Mucosa of descending colon (tissue), 3 donors: ENCODE data around the gene BAK1. TPM values are rescaled to one million over a fixed set of nuclear protein-coding genes. Genes with fewer than 3 reads are reported as not detected.

Experiments used
- ATAC-seq: fragments of 200-7000 bp; cut with Tn5 transposase; one replicate; pipeline ENCODE4 v1.9.1; 2020; ENCODE audit warnings: mild to moderate bottlenecking, moderate library complexity
- DNase-seq, 3 donors: peaks; one replicate each; pipeline ENCODE4 v3.0.0-alpha.2; 2020
- H3K36me3 ChIP-seq: fragments of 200-600 bp; one replicate; pipeline ENCODE4 v1.8.0; 2021; ENCODE audit warnings: low read depth, mild to moderate bottlenecking
- H3K4me1 ChIP-seq: fragments of 200-600 bp; one replicate; pipeline ENCODE4 v1.8.0; 2021; ENCODE audit warnings: low read depth, mild to moderate bottlenecking
- H3K4me3 ChIP-seq: fragments of 200-600 bp; one replicate; pipeline ENCODE4 v1.8.0; 2021; ENCODE audit warnings: mild to moderate bottlenecking
- H3K9me3 ChIP-seq: fragments of 200-600 bp; one replicate; pipeline ENCODE4 v1.8.0; 2021; ENCODE audit warnings: mild to moderate bottlenecking
- intact Hi-C, 2 donors: fragments of 100-400 bp; cut with DNase I in 1 of 2; cut with micrococcal nuclease in 1 of 2; formaldehyde crosslinking; loops; one replicate each; pipeline versions ENCODE4 v1.11.0 to v1.11.1; 2022; cut with DNase I, micrococcal nuclease
- long read RNA-seq, 2 donors: library from polyadenylated mRNA; unstranded; transcript quantifications; one replicate each; pipeline ENCODE4 v2.0.0, GENCODE V29; 2019 to 2021
- total RNA-seq, 3 donors: library from RNA; stranded (reverse); fragmentation: NEBNext Ultra II Directional in 2 of 3; extraction: Animal tissue kit (Norgen Biotek cat#: 25700) in 2 of 3; gene quantifications; one replicate each; pipeline versions ENCODE4 v1.2.1 to v1.2.4, GENCODE V29; 2021 to 2023
- TF ChIP-seq, protein P1 (sequence below): fragments of 200-600 bp; IDR thresholded peaks from one replicate; pipeline ENCODE4 v1.8.0; 2022; ENCODE audit warnings: antibody characterized with exemption, mild to moderate bottlenecking
- donor health status: DM: no; HTN: no; CAD: no; lungs with moderate emphysema.
- donor health status: DM: no; HTN: no; CAD: no.
- donor health status: DM: no; HTN: yes; CAD: no.

BAK1 gene
- 10 to 100 TPM; 57.1 to 97.9 (median 90.5) TPM for total RNA-seq
- long read RNA-seq, donor 1, transcript BAK1-202 (6 exons, 2,136 nt), result major isoform, 129 of 171 reads
- long read RNA-seq, donor 1, partial matches to known transcripts, result 11 of 171 reads
- long read RNA-seq, donor 1, other reads (novel, unspliced or antisense), result 31 of 171 reads
- long read RNA-seq, donor 2, transcript BAK1-202 (6 exons, 2,136 nt), result major isoform, 96 of 125 reads
- long read RNA-seq, donor 2, partial matches to known transcripts, result 6 of 125 reads
- long read RNA-seq, donor 2, other reads (novel, unspliced or antisense), result 23 of 125 reads

DNA sequence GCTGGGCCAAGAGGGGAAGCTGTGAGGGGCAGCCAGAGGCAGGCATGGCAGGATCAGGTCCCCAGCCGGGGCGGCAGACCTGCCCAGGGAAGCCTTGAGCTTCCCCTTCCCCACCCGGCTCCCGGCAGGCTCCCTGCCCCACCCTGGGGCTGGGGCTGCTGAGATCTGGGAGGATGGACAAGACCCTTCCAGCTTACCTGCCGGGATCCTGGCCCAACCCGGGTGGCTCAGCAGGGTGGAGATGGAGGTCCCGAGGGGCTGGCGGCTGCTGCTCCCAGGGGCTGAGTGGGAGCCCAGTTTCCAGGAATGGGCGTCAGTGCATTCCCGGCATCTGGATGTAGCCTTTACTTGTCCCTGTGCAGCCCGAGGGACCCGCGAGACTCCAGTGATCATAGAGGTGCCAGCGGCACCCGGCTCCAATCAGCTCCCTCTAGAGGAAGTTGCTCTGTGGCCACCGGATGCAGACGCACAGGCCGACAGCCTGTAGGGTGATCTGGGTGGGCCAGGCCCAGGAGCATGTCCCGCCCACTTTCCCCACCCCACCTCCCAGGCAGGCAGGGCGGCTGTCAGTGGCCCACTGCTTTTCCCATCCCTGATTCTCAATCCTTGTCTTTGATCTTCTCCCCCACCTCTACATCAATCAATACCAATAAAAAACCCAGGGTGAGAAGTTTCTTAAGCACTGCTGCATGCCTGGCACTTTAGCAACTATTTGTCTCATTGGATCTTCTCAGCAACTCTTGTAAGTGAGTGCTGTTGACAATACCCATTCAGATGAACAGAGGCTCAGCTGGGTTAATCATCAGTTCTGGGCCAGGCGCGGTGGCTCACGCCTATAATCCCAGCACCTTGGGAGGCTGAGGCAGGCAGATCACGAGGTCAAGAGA lies at the start of gene BAK1:
TSS of gene BAK1 (minus strand) at position 449 of the 887 bp plus-strand sequence. CDS start 2,672 bp downstream, outside the sequence.
- H3K4me1 ChIP-seq, result peaks cover 17% of the 10 kb centered on the region
- intact Hi-C loops, result loop anchor here in 1 of 2 donors (10.0 kb wide), 1 partner anchor 125 kb away; no protein-coding TSS in a partner anchor
- no peaks in the 10 kb centered on the region for H3K9me3 ChIP-seq
- TF ChIP-seq, protein P1, sequence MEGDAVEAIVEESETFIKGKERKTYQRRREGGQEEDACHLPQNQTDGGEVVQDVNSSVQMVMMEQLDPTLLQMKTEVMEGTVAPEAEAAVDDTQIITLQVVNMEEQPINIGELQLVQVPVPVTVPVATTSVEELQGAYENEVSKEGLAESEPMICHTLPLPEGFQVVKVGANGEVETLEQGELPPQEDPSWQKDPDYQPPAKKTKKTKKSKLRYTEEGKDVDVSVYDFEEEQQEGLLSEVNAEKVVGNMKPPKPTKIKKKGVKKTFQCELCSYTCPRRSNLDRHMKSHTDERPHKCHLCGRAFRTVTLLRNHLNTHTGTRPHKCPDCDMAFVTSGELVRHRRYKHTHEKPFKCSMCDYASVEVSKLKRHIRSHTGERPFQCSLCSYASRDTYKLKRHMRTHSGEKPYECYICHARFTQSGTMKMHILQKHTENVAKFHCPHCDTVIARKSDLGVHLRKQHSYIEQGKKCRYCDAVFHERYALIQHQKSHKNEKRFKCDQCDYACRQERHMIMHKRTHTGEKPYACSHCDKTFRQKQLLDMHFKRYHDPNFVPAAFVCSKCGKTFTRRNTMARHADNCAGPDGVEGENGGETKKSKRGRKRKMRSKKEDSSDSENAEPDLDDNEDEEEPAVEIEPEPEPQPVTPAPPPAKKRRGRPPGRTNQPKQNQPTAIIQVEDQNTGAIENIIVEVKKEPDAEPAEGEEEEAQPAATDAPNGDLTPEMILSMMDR, result peak; percentile 46
- DNase-seq (peak; percentile 94 to 96 (median 96)), ATAC-seq (peak; percentile 81)
- H3K36me3 ChIP-seq, result peaks cover 2% of the 10 kb centered on the region
- H3K4me3 ChIP-seq, result peak within 1 kb of the TSS; percentile 86

DNA sequence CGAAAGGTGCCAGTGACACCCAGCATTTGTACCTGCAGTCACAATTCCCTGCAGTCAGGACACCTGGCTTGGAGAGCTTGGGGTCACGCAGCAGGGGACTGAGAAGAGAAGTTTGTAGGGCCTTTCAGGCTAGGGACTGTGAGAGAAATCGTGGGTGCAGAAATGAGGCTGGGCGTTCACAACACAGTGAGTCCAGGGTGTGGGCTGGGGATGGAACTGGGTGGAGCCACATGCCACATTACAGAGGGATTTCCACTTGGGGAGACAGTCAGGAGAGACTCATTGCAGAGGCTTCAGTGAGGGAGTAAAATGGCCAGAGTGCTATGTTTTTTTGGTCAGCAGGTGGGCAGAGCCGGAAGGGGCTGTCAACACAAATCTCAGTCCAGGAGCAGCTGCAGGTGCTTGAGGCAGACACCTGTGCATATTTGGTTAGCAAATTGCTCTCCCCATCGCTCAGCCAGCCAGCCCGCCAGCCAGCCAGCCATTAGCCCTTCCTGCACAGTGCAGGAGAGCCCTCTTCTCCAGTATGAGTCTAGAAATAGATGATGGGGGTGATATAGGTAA lies 48.4 kb upstream of the BAK1 start:
- Histone ChIP-seq H3K4me3 (no peak overlapping the region), H3K4me1 (peaks cover 49% of the 10 kb centered on the region), H3K9me3 (no peaks in the 10 kb centered on the region), H3K36me3 (no peaks in the 10 kb centered on the region)
- ATAC-seq, result peak; percentile 15
- TF ChIP-seq, protein P1, result no peak
- peak in 1 of 3 donors; percentile 41 for DNase-seq
- intact Hi-C loops, result no loop called here

DNA sequence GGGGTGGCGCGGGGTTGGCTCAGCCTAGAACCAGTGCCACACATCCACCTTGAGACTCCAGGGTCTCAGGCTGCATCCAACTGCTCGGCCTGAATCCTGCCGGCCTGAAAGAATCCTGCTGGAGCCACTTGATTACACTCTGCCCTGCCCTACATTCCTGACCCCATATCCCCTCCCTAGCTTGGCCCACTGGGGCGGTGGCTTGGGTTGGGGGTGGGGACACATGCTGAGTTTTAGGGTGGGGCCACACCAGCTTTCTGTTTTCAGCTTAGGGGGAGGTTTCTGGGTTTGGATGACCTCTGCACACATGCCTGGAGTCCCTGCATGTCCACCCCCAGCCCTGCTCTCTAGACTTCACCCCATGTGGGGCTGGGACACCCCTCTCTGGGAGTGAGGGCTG lies 47.8 kb upstream of the BAK1 start:
- H3K36me3 ChIP-seq, result no peaks in the 10 kb centered on the region
- intact Hi-C loops, result no loop called here
- H3K4me3 ChIP-seq, result no peak overlapping the region
- peak in 1 of 3 donors; percentile 66 for DNase-seq
- no peaks in the 10 kb centered on the region for H3K9me3 ChIP-seq
- peaks cover 51% of the 10 kb centered on the region for H3K4me1 ChIP-seq
- TF ChIP-seq, protein P1, result no peak
- peak; percentile 9 for ATAC-seq

DNA sequence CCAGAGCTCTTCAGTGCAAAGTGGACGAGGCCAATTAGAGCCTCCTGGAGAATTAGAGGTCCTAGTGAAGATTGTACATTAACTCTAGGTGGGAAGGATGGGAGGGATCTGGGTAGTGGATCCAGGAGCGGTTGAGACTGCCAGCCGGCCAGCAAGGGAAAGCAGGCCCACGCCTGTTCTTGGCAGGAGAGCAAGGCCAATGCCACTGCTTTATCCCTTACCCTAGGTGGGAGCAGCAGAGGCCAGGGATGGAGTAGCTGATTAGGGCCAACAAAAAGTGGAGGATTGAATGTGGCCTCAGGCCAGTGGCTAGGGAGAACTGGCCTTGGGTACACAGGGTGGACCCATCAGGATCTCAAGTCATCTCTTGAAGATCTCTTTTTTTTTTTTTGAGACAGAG lies 44.8 kb upstream of the BAK1 start:
- Histone ChIP-seq H3K9me3 (no peaks in the 10 kb centered on the region), H3K4me3 (no peak overlapping the region), H3K36me3 (no peaks in the 10 kb centered on the region), H3K4me1 (peaks cover 47% of the 10 kb centered on the region)
- DNase-seq (peak in 1 of 3 donors; percentile 60), ATAC-seq (no peak)
- TF ChIP-seq, protein P1, result no peak
- intact Hi-C loops, result no loop called here

DNA sequence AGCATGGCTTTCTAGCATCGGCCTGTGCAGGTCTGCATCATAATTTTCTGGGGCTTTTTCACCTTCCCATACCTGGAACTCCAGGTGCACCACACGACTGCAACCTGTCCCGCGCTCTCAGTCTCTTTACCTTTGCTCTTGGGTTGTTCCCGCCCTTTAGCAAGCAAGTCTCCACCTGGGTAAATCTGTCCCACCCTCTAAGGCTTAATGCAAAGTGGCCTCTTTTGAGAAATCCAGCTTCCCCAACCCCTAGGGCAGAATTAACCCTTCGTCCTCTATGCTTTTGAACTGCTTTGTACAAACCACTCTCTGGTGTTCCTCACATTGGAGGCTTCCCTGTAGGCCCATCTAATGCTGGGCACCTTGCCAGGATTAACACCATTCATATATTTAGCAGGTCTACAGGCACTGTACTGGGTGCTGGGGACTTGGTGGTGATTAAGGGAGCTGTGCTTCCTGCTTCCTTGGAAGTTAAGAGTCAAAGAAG lies 43.9 kb upstream of the BAK1 start:
- Histone ChIP-seq H3K36me3 (no peaks in the 10 kb centered on the region), H3K9me3 (no peaks in the 10 kb centered on the region), H3K4me3 (no peak overlapping the region), H3K4me1 (peaks cover 56% of the 10 kb centered on the region)
- DNase-seq, result peak in 2 of 3 donors; percentile 58 to 72
- peak; percentile 35 for ATAC-seq
- intact Hi-C loops, result no loop called here
- TF ChIP-seq, protein P1, result no peak
